OCI-LY1 (cell line): ENCODE measurements around the gene TFPI.

Source experiments
- H2AFZ ChIP-seq: fragments of 200-600 bp; sonication (generic), shearing (Covaris generic); 2 replicates; pipeline ENCODE4 v1.6.0; 2014; ENCODE audit warnings: antibody characterized with exemption, mild to moderate bottlenecking, low read length
- H3F3A ChIP-seq: fragments of 200-600 bp; sonication (generic), shearing (Covaris generic); 2 replicates; pipeline ENCODE4 v1.6.0; 2014; ENCODE audit warnings: mild to moderate bottlenecking, antibody characterized with exemption, low read length, moderate library complexity; ENCODE audit not compliant: insufficient read depth
- H3K27ac ChIP-seq: fragments of 200-600 bp; sonication (generic); 2 replicates; pipeline ENCODE4 v1.5.1; 2014; ENCODE audit warnings: low read length, mixed run types, mild to moderate bottlenecking, low read depth; ENCODE audit not compliant: poor library complexity, severe bottlenecking
- H3K27me3 ChIP-seq: fragments of 200-600 bp; sonication (generic); 2 replicates; pipeline ENCODE4 v1.6.0; 2014; ENCODE audit warnings: antibody characterized with exemption, mild to moderate bottlenecking, low read length, moderate library complexity; ENCODE audit not compliant: insufficient read depth
- H3K36me3 ChIP-seq: fragments of 200-600 bp; sonication (generic); 2 replicates; pipeline ENCODE4 v1.6.1; 2014; ENCODE audit warnings: mild to moderate bottlenecking, antibody characterized with exemption, low read length, moderate library complexity, mixed read lengths; ENCODE audit not compliant: insufficient read depth
- H3K4me1 ChIP-seq: fragments of 200-600 bp; sonication (generic); 2 replicates; pipeline ENCODE4 v1.5.1; 2014; ENCODE audit warnings: mild to moderate bottlenecking, low read length, moderate library complexity; ENCODE audit not compliant: insufficient read depth, severe bottlenecking
- H3K4me2 ChIP-seq: fragments of 200-600 bp; sonication (generic), shearing (Covaris generic); 2 replicates; pipeline ENCODE4 v1.6.1; 2014; ENCODE audit warnings: low read length
- H3K4me3 ChIP-seq: fragments of 200-600 bp; sonication (generic); 2 replicates; pipeline ENCODE4 v1.5.1; 2014; ENCODE audit warnings: low read length, low read depth, mild to moderate bottlenecking, mixed read lengths; ENCODE audit not compliant: poor library complexity, severe bottlenecking
- H3K79me2 ChIP-seq: fragments of 200-600 bp; shearing (Covaris generic); 2 replicates; pipeline ENCODE4 v1.6.1; 2016; ENCODE audit warnings: mixed run types, low read length, mixed read lengths; ENCODE audit not compliant: insufficient read depth
- H3K9ac ChIP-seq: fragments of 200-600 bp; sonication (generic), shearing (Covaris generic); 2 replicates; pipeline ENCODE4 v1.6.1; 2014; ENCODE audit warnings: mild to moderate bottlenecking, low read length, mixed read lengths
- H3K9me2 ChIP-seq: fragments of 200-600 bp; sonication (generic), shearing (Covaris generic); 2 replicates; pipeline ENCODE4 v1.6.1; 2014; ENCODE audit warnings: low read depth, mild to moderate bottlenecking, low read length, mixed read lengths
- H3K9me3 ChIP-seq: fragments of 200-600 bp; shearing (Covaris generic); 2 replicates; pipeline ENCODE4 v1.6.1; 2014; ENCODE audit warnings: low read length, mixed read lengths
- H4K20me1 ChIP-seq: fragments of 200-600 bp; sonication (generic), shearing (Covaris generic); 2 replicates; pipeline ENCODE4 v1.6.0; 2016; ENCODE audit warnings: mild to moderate bottlenecking, low read length; ENCODE audit not compliant: insufficient read depth
- EZH2 ChIP-seq: fragments of 200-600 bp; sonication (generic), shearing (Covaris generic); IDR thresholded peaks from 2 replicates; pipeline ENCODE4 v1.8.0; 2017; ENCODE audit warnings: borderline replicate concordance, mixed run types, mild to moderate bottlenecking, antibody characterized with exemption, low read length, moderate library complexity, mixed read lengths
- TF ChIP-seq, protein P1 (sequence below): fragments of 200-600 bp; sonication (generic), shearing (Covaris generic); IDR thresholded peaks from 2 replicates; pipeline ENCODE4 v1.5.1; 2017; ENCODE audit warnings: mild to moderate bottlenecking, antibody characterized with exemption, low read length, moderate library complexity, mixed read lengths

Gene TFPI

DNA sequence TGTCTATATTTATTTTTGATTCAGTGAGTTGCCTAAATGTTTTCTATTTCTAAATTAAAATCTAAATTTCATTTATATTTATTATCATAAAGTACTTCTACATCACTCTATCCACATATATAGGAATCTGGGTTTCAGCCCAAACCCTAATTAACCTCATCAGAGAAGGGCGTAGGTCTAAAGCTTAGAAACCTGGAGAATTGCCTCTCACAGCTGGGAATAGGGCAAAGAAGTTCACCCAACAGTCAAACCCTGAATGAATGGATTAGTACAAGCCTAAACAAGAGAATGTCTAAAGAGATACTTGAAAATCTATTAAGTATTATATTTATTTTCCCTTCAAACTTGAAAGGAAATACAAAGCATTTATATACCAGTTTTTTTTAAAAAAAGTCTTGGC is 26.2 kb downstream of the TFPI start:
- Histone ChIP-seq H3K27ac (no peak overlapping the region), H3K4me2 (no peak overlapping the region), H2AFZ (no peak overlapping the region), H3K9me2 (no peaks in the 10 kb centered on the region), H3F3A (no peaks in the 10 kb centered on the region), H4K20me1 (no peaks in the 10 kb centered on the region), H3K9me3 (no peaks in the 10 kb centered on the region), H3K9ac (no peak overlapping the region), H3K27me3 (no peaks in the 10 kb centered on the region), H3K36me3 (no peaks in the 10 kb centered on the region), H3K4me3 (no peak overlapping the region), H3K79me2 (no peaks in the 10 kb centered on the region), H3K4me1 (no peaks in the 10 kb centered on the region)
- TF ChIP-seq, protein P1, sequence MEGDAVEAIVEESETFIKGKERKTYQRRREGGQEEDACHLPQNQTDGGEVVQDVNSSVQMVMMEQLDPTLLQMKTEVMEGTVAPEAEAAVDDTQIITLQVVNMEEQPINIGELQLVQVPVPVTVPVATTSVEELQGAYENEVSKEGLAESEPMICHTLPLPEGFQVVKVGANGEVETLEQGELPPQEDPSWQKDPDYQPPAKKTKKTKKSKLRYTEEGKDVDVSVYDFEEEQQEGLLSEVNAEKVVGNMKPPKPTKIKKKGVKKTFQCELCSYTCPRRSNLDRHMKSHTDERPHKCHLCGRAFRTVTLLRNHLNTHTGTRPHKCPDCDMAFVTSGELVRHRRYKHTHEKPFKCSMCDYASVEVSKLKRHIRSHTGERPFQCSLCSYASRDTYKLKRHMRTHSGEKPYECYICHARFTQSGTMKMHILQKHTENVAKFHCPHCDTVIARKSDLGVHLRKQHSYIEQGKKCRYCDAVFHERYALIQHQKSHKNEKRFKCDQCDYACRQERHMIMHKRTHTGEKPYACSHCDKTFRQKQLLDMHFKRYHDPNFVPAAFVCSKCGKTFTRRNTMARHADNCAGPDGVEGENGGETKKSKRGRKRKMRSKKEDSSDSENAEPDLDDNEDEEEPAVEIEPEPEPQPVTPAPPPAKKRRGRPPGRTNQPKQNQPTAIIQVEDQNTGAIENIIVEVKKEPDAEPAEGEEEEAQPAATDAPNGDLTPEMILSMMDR = no peak
- TF ChIP-seq EZH2 = no peak

DNA sequence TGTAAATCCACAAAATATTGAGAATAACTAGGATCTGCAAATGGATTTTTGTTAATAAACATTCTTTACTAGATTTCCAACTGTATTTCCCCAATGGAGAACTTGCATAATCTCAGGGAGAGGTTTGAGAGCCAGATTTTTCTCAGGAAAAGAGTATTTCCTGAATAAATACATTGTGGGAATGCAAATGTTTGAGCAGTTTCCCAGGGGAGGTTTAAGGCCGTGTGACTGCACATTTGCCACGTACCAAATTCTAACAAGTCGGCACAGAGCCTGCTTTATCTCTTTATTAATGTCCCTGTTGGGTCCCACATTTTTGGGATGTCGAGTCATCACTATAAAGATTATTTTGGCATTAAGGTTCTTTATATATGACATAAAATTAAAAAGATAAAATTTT is 27.0 kb downstream of the TFPI start:
- Histone ChIP-seq H3K9me2 (no peaks in the 10 kb centered on the region), H3K4me2 (no peak overlapping the region), H3K9ac (no peak overlapping the region), H3K9me3 (no peaks in the 10 kb centered on the region), H3K4me3 (no peak overlapping the region), H3K79me2 (no peaks in the 10 kb centered on the region), H4K20me1 (no peaks in the 10 kb centered on the region), H3K4me1 (no peaks in the 10 kb centered on the region), H3K36me3 (no peaks in the 10 kb centered on the region), H3K27ac (no peak overlapping the region), H3F3A (no peaks in the 10 kb centered on the region), H2AFZ (no peak overlapping the region), H3K27me3 (no peaks in the 10 kb centered on the region)
- no peak for TF ChIP-seq EZH2

DNA sequence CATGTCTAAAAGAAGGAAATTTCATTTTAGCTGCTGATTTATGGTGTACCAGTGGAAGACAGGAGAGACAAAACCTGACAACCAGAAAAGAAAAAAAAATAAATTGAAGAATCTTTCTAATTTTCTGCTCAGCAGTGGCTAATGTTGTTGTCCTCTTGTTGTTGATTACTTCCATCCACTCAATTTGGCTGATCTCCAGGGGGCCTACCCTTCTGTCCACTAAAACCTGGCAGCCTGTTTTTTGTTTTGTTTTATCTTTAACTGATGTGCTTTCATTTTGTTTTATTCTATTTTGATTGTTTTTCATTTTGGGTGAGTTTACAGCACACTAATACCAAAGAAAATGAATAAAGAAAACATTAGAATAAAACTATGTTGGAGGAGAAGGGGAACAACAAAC is 27.4 kb downstream of the TFPI start:
- H3K4me2 ChIP-seq = no peak overlapping the region
- H3K36me3 ChIP-seq = no peaks in the 10 kb centered on the region
- no peaks in the 10 kb centered on the region for H3K9me2 ChIP-seq
- H3K4me3 ChIP-seq = no peak overlapping the region
- no peaks in the 10 kb centered on the region for H3F3A ChIP-seq
- H3K9ac ChIP-seq = no peak overlapping the region
- no peaks in the 10 kb centered on the region for H3K9me3 ChIP-seq
- no peaks in the 10 kb centered on the region for H4K20me1 ChIP-seq
- no peak for TF ChIP-seq EZH2
- TF ChIP-seq, protein P1 = no peak
- no peak overlapping the region for H2AFZ ChIP-seq
- H3K4me1 ChIP-seq = no peaks in the 10 kb centered on the region
- no peak overlapping the region for H3K27ac ChIP-seq
- no peaks in the 10 kb centered on the region for H3K27me3 ChIP-seq
- no peaks in the 10 kb centered on the region for H3K79me2 ChIP-seq

DNA sequence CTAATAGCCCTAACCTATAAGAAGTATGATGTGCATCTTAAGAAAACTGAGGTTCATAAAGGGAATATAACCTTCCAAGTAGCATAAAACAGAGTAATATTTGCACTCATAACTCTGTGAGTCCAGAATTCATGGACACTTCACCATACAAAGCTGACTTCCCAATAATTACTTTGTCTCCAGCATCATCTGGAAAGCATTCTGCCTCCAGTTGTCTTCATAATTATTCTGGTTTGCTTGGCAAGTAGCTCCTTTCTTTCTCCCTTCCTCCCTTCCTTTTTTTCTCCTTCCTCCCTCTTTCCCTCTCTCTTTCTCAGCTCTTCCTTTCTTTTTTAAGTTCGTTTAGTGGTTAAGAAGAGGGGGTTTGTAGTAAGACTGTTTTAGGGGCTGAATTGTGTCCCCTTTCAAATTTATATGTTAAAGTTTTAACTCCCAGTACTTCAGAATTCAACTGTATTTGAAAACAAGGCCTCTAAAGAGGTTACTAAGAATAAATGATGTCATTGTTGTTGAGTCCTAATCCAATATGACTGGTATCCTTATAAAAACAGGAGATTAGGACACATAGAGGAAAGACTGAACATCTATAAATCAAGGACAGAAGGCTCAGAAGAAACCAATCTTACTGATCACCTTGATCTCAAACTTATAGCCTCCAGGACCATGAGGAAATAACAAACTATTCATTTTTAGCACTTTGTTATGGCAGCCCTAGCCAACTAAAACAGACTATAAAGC is 28.9 kb downstream of the TFPI start:
- H4K20me1 ChIP-seq = no peaks in the 10 kb centered on the region
- no peaks in the 10 kb centered on the region for H3K9me2 ChIP-seq
- H3K4me2 ChIP-seq = no peak overlapping the region
- H3K9ac ChIP-seq = no peak overlapping the region
- H3K79me2 ChIP-seq = no peaks in the 10 kb centered on the region
- H3K36me3 ChIP-seq = no peaks in the 10 kb centered on the region
- no peaks in the 10 kb centered on the region for H3K4me1 ChIP-seq
- no peaks in the 10 kb centered on the region for H3K9me3 ChIP-seq
- no peak overlapping the region for H3K27ac ChIP-seq
- H3K27me3 ChIP-seq = no peaks in the 10 kb centered on the region
- H3F3A ChIP-seq = no peaks in the 10 kb centered on the region
- H2AFZ ChIP-seq = no peak overlapping the region
- TF ChIP-seq, protein P1 = no peak
- no peak for TF ChIP-seq EZH2
- no peak overlapping the region for H3K4me3 ChIP-seq
